Natural killer cell (primary cell): Measurements from ENCODE around the gene C1QTNF6. TPM values are rescaled to one million over a fixed set of nuclear protein-coding genes. Genes with fewer than 3 reads are reported as not detected.

ENCODE experiments used
- ATAC-seq, 3 donors: fragments of 150-1000 bp in 2 of 3; fragments of 200-7000 bp in 1 of 3; cut with Tn5 transposase; 1 replicate in 1 of 3; 2 replicates in 2 of 3; pipeline ENCODE4 v1.10.0; 2021; ENCODE audit warnings: mild to moderate bottlenecking in 2 of 3, moderate library complexity in 2 of 3
- DNase-seq, 2 donors: peaks; one replicate each; pipeline versions ENCODE4 v3.0.0 to v3.0.0-alpha.2; 2013 to 2021; ENCODE audit warnings: mixed read lengths in 1 of 2
- H3K27ac ChIP-seq: one replicate; pipeline ENCODE4 v1.5.1; 2013; ENCODE audit warnings: mild to moderate bottlenecking, low read length
- H3K27me3 ChIP-seq: one replicate; pipeline ENCODE4 v1.6.1; 2013; ENCODE audit warnings: low read length; ENCODE audit not compliant: control insufficient read depth, insufficient read depth
- H3K36me3 ChIP-seq: one replicate; pipeline ENCODE4 v1.6.1; 2013; ENCODE audit warnings: low read length; ENCODE audit not compliant: control insufficient read depth, insufficient read depth
- H3K4me1 ChIP-seq: one replicate; pipeline ENCODE4 v1.6.1; 2013; ENCODE audit warnings: low read length; ENCODE audit not compliant: control insufficient read depth, insufficient read depth
- H3K4me3 ChIP-seq: one replicate; pipeline ENCODE4 v1.5.1; 2013; ENCODE audit warnings: low read length
- H3K9me3 ChIP-seq: one replicate; pipeline ENCODE4 v1.6.1; 2013; ENCODE audit warnings: low read length; ENCODE audit not compliant: control insufficient read depth, insufficient read depth
- H3K27ac Mint-ChIP-seq, 2 donors: one replicate each; pipeline ENCODE4 v1.8.0; 2022; ENCODE audit warnings: mild to moderate bottlenecking in 2 of 2, mixed read lengths in 2 of 2, moderate library complexity in 1 of 2
- H3K27me3 Mint-ChIP-seq, 2 donors: one replicate each; pipeline ENCODE4 v1.8.0; 2022; ENCODE audit warnings: low read depth in 2 of 2, mixed read lengths in 2 of 2
- H3K36me3 Mint-ChIP-seq: one replicate; pipeline ENCODE4 v1.8.0; 2022; ENCODE audit warnings: mixed read lengths
- H3K4me1 Mint-ChIP-seq, 2 donors: one replicate each; pipeline ENCODE4 v1.8.0; 2022; ENCODE audit warnings: mixed read lengths in 2 of 2
- H3K4me3 Mint-ChIP-seq: one replicate; pipeline ENCODE4 v1.8.0; 2022; ENCODE audit warnings: mild to moderate bottlenecking, moderate library complexity, mixed read lengths
- H3K9me3 Mint-ChIP-seq, 2 donors: one replicate each; pipeline ENCODE4 v1.8.0; 2022; ENCODE audit warnings: mixed read lengths in 2 of 2
- CTCF ChIP-seq: fragments of 200-600 bp; IDR thresholded peaks from one replicate; pipeline ENCODE4 v1.8.0; 2022; ENCODE audit warnings: antibody characterized with exemption
- WGBS: methylation state at CpG from one replicate; pipeline ENCODE4 v1.1.7; 2013; ENCODE audit warnings: missing lambda C conversion rate; ENCODE audit not compliant: insufficient coverage; 5-methylcytosine and 5-hydroxymethylcytosine counted together
- intact Hi-C: fragments of 100-400 bp; cut with micrococcal nuclease; formaldehyde crosslinking; loops from one replicate; pipeline ENCODE4 v1.14.2; 2022
- total RNA-seq, 4 donors: library from RNA; stranded (reverse); fragments of 120-200 nt in 1 of 4; gene quantifications; one replicate each; pipeline versions ENCODE4 v1.2.3 to v1.2.4, GENCODE V29; 2013 to 2022

Gene C1QTNF6
- total RNA-seq, 3 donors from 2014 or later (not counting 1 experiment from before 2014, with no cell fraction given), result 6.0 to 10.3 (median 6.7) TPM

GRCh38 chr22:37220543-37220981 is 32.5 kb upstream of the C1QTNF6 start:
- no peak for TF ChIP-seq CTCF
- ATAC-seq (no peak), DNase-seq (peak in 1 of 2 donors; percentile 68)
- WGBS, result 10% methylated on average over 4 of the region's 4 CpGs
- no peak overlapping the region for H3K4me3 Mint-ChIP-seq
- Histone ChIP-seq H3K36me3 (peaks cover 23% of the 10 kb centered on the region), H3K9me3 (no peaks in the 10 kb centered on the region), H3K27me3 (no peaks in the 10 kb centered on the region), H3K27ac (peak overlapping the region; percentile 48), H3K4me1 (peaks cover 75% of the 10 kb centered on the region), H3K4me3 (no peak overlapping the region)
- H3K27me3 Mint-ChIP-seq, result peaks cover 0 to 2% of the 10 kb centered on the region in 2 donors
- H3K4me1 Mint-ChIP-seq, result peaks cover 65 to 73% of the 10 kb centered on the region in 2 donors
- peaks cover 0 to 3% of the 10 kb centered on the region in 2 donors for H3K9me3 Mint-ChIP-seq
- H3K27ac Mint-ChIP-seq, result peak overlapping the region; percentile 91
- H3K36me3 Mint-ChIP-seq, result peaks cover 17% of the 10 kb centered on the region
- intact Hi-C loops, result no loop called here

DNA sequence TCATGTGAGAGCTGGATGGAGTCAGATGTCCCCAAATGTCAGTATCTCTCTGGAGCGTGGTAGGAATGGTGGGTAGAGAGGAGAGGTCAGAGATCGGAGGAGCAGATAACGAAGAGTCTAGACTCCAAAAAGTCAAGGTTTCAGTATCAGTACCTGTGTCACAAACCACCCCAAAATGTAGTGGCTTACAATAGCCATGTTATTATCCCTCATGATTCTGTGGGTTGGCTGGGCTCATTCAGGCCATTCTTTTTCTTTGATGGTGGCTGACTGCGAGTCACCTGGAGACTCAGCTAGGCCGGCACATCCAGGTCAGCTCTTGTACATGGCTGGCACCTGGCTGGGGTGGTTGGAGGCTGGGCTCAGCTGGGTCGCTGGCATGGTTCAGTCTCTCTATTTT is 31.5 kb upstream of the C1QTNF6 start:
- H3K27me3 ChIP-seq, result no peaks in the 10 kb centered on the region
- WGBS, result 91% methylated on average over 6 of the region's 6 CpGs
- no peaks in the 10 kb centered on the region for H3K9me3 ChIP-seq
- Mint-ChIP-seq H3K36me3 (peaks cover 7% of the 10 kb centered on the region), H3K9me3 (peaks cover 0 to 3% of the 10 kb centered on the region in 2 donors), H3K27me3 (peaks cover 0 to 2% of the 10 kb centered on the region in 2 donors), H3K4me1 (peaks cover 54 to 63% of the 10 kb centered on the region in 2 donors), H3K27ac (peak overlapping the region; percentile 68 to 91), H3K4me3 (no peak overlapping the region)
- H3K4me1 ChIP-seq, result peaks cover 64% of the 10 kb centered on the region
- intact Hi-C loops, result no loop called here
- peaks cover 13% of the 10 kb centered on the region for H3K36me3 ChIP-seq
- H3K27ac ChIP-seq, result peak overlapping the region; percentile 53
- H3K4me3 ChIP-seq, result no peak overlapping the region
- TF ChIP-seq CTCF, result no peak
- no peak for ATAC-seq
- peak in 1 of 2 donors; percentile 59 for DNase-seq

DNA sequence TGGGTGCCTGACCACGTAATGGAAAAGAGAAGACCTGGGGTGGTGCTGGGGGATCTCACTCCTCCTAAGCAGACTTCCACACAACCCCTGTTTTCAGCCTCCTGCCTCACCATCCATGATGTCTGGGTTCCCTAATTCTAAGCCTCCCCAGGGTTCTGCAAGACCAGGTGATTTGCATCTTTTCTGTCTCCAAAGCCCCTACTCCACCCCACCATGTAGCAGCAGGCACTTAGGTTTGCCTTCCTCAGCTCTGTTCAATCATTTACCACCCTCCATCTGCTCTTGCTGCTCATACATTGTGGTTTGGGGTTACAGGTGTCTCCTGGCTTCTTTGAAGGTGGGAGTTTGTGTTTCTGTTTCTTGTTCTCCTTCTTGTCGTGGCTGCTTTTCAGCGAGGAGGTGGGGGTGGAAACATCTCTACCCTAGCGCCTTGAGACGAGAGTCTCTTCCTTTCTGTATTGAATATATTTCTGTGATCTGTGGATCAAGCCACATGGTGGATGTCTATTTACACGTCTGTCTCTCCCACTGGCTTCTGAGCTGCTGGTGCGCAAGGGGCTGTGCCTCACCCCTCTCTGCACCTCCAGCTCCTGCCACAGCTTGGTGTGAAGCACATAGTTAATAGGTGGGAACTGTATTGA is 30.8 kb upstream of the C1QTNF6 start:
- 10% methylated on average over 5 of the region's 7 CpGs for WGBS
- Histone ChIP-seq H3K9me3 (no peaks in the 10 kb centered on the region), H3K4me1 (peaks cover 58% of the 10 kb centered on the region), H3K27ac (peak overlapping the region; percentile 53), H3K4me3 (no peak overlapping the region), H3K27me3 (no peaks in the 10 kb centered on the region), H3K36me3 (peaks cover 6% of the 10 kb centered on the region)
- peaks cover 48 to 57% of the 10 kb centered on the region in 2 donors for H3K4me1 Mint-ChIP-seq
- DNase-seq (peak in 1 of 2 donors; percentile 91), ATAC-seq (peak; percentile 25 to 53 (median 42))
- peak overlapping the region; percentile 21 to 68 for H3K27ac Mint-ChIP-seq
- intact Hi-C loops, result no loop called here
- peaks cover 2% of the 10 kb centered on the region for H3K36me3 Mint-ChIP-seq
- peaks cover 0 to 3% of the 10 kb centered on the region in 2 donors for H3K9me3 Mint-ChIP-seq
- TF ChIP-seq CTCF, result no peak
- H3K4me3 Mint-ChIP-seq, result peak overlapping the region; percentile 47
- peaks cover 0 to 2% of the 10 kb centered on the region in 2 donors for H3K27me3 Mint-ChIP-seq
